OCI-LY3 (cell line): ENCODE measurements around the gene MRPL50.

Experiments
- H2AFZ ChIP-seq: fragments of 200-600, 300-600 bp; shearing (Covaris generic); 2 replicates; pipeline ENCODE4 v1.6.0; 2014; ENCODE audit warnings: antibody characterized with exemption, low read depth, low read length
- H3K27ac ChIP-seq: fragments of 200-600, 300-600 bp; sonication (generic); 2 replicates; pipeline ENCODE4 v1.5.1; 2014; ENCODE audit warnings: mild to moderate bottlenecking, low read length, moderate library complexity, mixed read lengths
- H3K27me3 ChIP-seq: fragments of 200-600, 300-600 bp; sonication (generic); 2 replicates; pipeline ENCODE4 v1.6.1; 2014; ENCODE audit warnings: low read depth, low read length, mixed read lengths
- H3K36me3 ChIP-seq: fragments of 200-600, 300-600 bp; sonication (generic); replicated peaks from 2 replicates; pipeline ENCODE3; 2014; ENCODE audit warnings: low read depth, low read length, mixed read lengths
- H3K4me1 ChIP-seq: fragments of 300-600, 200-600 bp; sonication (generic); 2 replicates; pipeline ENCODE4 v1.6.1; 2014; ENCODE audit warnings: low read length, mixed read lengths
- H3K4me2 ChIP-seq: fragments of 200-600, 300-600 bp; sonication (generic); 2 replicates; pipeline ENCODE4 v1.6.1; 2014; ENCODE audit warnings: low read length, mixed read lengths
- H3K4me3 ChIP-seq: fragments of 300-600, 200-600 bp; sonication (generic); 2 replicates; pipeline ENCODE4 v1.5.1; 2014; ENCODE audit warnings: antibody characterized with exemption, mild to moderate bottlenecking, low read length, moderate library complexity
- H3K79me2 ChIP-seq: fragments of 300-600, 200-600 bp; shearing (Covaris generic); 2 replicates; pipeline ENCODE4 v1.6.1; 2014; ENCODE audit warnings: mild to moderate bottlenecking, low read length, mixed read lengths
- H3K9ac ChIP-seq: fragments of 300-600, 200-600 bp; shearing (Covaris generic); 2 replicates; pipeline ENCODE4 v1.6.0; 2014; ENCODE audit warnings: mild to moderate bottlenecking, low read length, moderate library complexity
- H3K9me3 ChIP-seq: fragments of 200-600, 300-600 bp; shearing (Covaris generic); 2 replicates; pipeline ENCODE4 v1.6.1; 2014; ENCODE audit warnings: low read length, mixed read lengths; ENCODE audit not compliant: insufficient read depth
- H4K20me1 ChIP-seq: fragments of 200-600, 300-600 bp; sonication (generic); 2 replicates; pipeline ENCODE4 v1.6.1; 2016; ENCODE audit warnings: low read length, mixed read lengths; ENCODE audit not compliant: insufficient read depth
- CTCF ChIP-seq: fragments of 200-600, 300-600 bp; sonication (generic); IDR thresholded peaks from 2 replicates; pipeline ENCODE4 v1.5.1; 2014; ENCODE audit warnings: antibody characterized with exemption, low read length, low read depth
- EZH2phosphoT487 ChIP-seq: fragments of 200-600 bp; shearing (Covaris generic); IDR thresholded peaks from 2 replicates; pipeline ENCODE4 v1.6.1; 2018; ENCODE audit warnings: antibody characterized with exemption, mixed run types, low read depth

The MRPL50 gene

GRCh38 chr9:101418518-101419430 lies 20.4 kb upstream of the MRPL50 start:
- no peak overlapping the region for H2AFZ ChIP-seq
- H3K79me2 ChIP-seq: no peaks in the 10 kb centered on the region
- TF ChIP-seq EZH2phosphoT487 (no peak), CTCF (no peak)
- peak overlapping the region; percentile 53 for H3K4me2 ChIP-seq
- peak overlapping the region; percentile 34 for H3K4me3 ChIP-seq
- H4K20me1 ChIP-seq: no peaks in the 10 kb centered on the region
- H3K4me1 ChIP-seq: peaks cover 20% of the 10 kb centered on the region
- H3K9me3 ChIP-seq: no peaks in the 10 kb centered on the region
- H3K27ac ChIP-seq: 0 out of 2 replicates have a peak overlapping the region, but pooled peaks have one; percentile 10
- peak overlapping the region; percentile 16; the same call in 1 of the 2 replicates for H3K9ac ChIP-seq
- no peaks in the 10 kb centered on the region for H3K27me3 ChIP-seq
- no peaks in the 10 kb centered on the region for H3K36me3 ChIP-seq

- peaks cover 3% of the 10 kb centered on the region for H3K36me3 ChIP-seq
- H2AFZ ChIP-seq: no peak overlapping the region
- no peak for TF ChIP-seq EZH2phosphoT487
- TF ChIP-seq CTCF: no peak
- no peak overlapping the region for H3K9ac ChIP-seq
- no peak overlapping the region for H3K4me2 ChIP-seq
- peaks cover 20% of the 10 kb centered on the region for H3K4me1 ChIP-seq
- no peak overlapping the region for H3K4me3 ChIP-seq
- H3K27ac ChIP-seq: no peak overlapping the region
- no peaks in the 10 kb centered on the region for H3K27me3 ChIP-seq
- no peaks in the 10 kb centered on the region for H4K20me1 ChIP-seq
- H3K79me2 ChIP-seq: no peaks in the 10 kb centered on the region
- H3K9me3 ChIP-seq: no peaks in the 10 kb centered on the region
Measured at GRCh38 chr9:101417977-101418376, 19.6 kb upstream of the MRPL50 start.

- TF ChIP-seq EZH2phosphoT487 (no peak), CTCF (no peak)
- Histone ChIP-seq H3K9ac (no peak overlapping the region), H3K4me1 (peaks cover 20% of the 10 kb centered on the region), H2AFZ (no peak overlapping the region), H3K4me3 (no peak overlapping the region), H3K27ac (no peak overlapping the region), H3K27me3 (no peaks in the 10 kb centered on the region), H3K79me2 (no peaks in the 10 kb centered on the region), H4K20me1 (no peaks in the 10 kb centered on the region), H3K9me3 (no peaks in the 10 kb centered on the region), H3K36me3 (peaks cover 3% of the 10 kb centered on the region), H3K4me2 (no peak overlapping the region)
Measured at GRCh38 chr9:101417389-101417788, 19.0 kb upstream of the MRPL50 start.

GRCh38 chr9:101415578-101415977 lies 17.2 kb upstream of the MRPL50 start:
- no peak overlapping the region for H3K4me3 ChIP-seq
- peaks cover 6% of the 10 kb centered on the region; the same call in 1 of the 2 replicates for H3K9me3 ChIP-seq
- TF ChIP-seq EZH2phosphoT487: no peak
- no peak for TF ChIP-seq CTCF
- H3K79me2 ChIP-seq: no peaks in the 10 kb centered on the region
- no peaks in the 10 kb centered on the region for H3K27me3 ChIP-seq
- peaks cover 20% of the 10 kb centered on the region for H3K4me1 ChIP-seq
- H2AFZ ChIP-seq: no peak overlapping the region
- no peak overlapping the region for H3K9ac ChIP-seq
- peaks cover 9% of the 10 kb centered on the region for H3K36me3 ChIP-seq
- no peak overlapping the region for H3K4me2 ChIP-seq
- no peak overlapping the region for H3K27ac ChIP-seq
- H4K20me1 ChIP-seq: no peaks in the 10 kb centered on the region
